ENCODE data around the gene ARHGAP24.
"Not testable (repeated sequence)": the region's sequence is repeated elsewhere in the genome, so short reads cannot be mapped to it uniquely, and the experiment has no call there.

Gene ARHGAP24

DNA sequence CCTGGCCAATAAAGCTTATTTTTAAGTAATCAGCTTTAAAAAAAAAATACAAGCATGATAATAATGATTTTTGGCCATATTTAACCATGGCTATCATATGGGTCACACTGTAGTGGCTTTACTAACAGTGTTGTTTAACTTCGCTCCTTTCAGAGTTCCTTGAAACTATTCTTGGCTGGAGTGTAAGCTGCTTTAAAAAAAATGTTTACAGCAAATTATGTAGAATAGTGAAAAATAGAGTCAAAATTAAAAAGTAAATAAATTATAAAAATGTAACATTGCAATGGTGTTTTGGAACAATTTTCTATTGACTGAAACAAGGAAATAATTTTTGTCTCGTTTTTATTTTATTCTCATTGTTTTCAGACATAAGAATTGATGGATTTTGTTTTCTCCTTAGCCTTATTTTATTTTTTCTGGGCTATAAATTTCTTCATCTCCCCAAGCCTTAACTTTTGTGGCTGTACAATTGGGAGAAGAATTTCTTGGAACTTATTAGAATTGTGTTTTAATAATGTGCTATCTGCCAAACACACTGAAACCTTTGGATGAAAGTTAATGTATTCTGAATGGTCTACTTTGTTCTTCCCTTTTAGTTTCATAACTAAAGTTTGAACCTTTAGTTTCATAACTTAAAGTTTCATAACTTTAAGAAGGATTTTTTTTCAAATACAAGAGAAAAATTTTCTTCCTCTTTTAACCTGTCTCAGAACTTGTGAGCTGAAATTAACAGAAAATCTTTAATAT is 182.0 kb downstream of the ARHGAP24 start:
- no peak for DNase-seq (ENCODE audit: low read depth)

DNA sequence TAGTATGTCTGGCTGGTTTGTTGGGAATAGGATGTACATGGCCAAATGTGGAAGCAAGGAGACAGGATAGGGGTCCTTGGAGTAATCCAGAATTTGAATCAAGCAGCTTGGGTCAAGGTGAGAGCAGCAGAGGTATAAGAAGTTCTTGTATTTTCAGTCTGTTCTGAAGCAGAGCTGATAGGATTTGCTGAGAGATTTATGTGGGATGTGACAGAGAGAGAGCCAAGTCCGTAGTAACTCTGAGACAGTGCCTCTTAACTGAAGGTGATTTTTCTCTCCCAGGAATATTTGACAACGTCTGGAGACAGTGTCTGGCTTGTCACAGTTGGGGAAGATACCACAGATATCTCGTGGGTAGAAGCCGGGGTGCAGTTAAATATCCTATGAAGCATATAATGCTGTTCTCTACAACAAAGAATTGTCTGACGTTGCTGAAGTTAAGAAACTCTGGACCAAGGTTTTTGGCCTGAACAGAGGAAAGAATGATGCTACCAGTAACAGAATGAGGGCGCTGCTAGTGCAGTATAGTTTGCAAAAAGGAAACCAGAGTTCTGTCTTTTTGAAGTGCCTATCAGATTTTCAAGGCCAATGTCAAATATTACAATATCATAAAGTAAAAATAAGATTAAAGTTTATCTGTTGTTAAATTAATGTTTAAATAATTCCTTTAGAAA is 184.0 kb downstream of the ARHGAP24 start:
- DNase-seq (ENCODE audit: low read depth), result no peak

DNA sequence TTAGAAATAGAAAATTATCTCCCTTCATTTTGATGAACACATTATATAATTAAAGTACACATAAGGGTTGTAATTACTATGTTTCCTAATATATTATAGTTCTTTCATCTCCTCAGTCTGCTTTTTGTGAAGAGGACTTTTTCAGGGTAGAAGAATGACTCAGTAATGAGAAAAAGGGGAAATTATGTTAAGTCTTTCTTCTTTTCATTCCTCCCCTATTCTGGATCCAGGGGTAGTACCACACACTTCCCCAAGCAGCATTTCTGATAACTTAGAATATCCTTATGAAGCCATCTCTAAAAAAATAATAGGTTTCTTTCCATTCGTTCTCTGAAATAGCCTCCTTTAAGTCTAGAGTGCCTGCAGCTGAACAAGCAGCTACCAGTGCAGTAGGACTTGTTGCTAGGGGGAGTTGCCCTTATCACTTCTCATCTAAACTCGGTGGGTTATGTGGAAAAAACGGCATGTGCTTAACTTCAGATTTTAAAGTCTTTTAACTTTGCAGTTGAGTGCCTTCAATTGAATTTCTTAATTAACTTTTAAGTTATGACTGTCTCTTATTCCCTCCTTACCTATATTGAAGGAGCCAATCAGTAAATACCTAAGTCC is 184.8 kb downstream of the ARHGAP24 start:
- no peak for DNase-seq (ENCODE audit: low read depth)

DNA sequence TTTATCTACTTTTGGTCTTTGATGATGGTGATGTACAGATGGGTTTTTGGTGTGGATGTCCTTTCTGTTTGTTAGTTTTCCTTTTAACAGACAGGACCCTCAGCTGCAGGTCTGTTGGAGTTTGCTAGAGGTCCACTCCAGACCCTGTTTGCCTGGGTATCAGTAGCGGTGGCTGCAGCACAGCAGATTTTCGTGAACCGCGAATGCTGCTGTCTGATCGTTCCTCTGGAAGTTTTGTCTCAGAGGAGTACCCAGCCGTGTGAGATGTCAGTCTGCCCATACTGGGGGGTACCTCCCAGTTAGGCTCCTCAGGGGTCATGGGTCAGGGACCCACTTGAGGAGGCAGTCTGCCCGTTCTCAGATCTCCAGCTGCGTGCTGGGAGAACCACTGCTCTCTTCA is 191.7 kb downstream of the ARHGAP24 start:
- DNase-seq (ENCODE audit: low read depth), result not testable (repeated sequence)

DNA sequence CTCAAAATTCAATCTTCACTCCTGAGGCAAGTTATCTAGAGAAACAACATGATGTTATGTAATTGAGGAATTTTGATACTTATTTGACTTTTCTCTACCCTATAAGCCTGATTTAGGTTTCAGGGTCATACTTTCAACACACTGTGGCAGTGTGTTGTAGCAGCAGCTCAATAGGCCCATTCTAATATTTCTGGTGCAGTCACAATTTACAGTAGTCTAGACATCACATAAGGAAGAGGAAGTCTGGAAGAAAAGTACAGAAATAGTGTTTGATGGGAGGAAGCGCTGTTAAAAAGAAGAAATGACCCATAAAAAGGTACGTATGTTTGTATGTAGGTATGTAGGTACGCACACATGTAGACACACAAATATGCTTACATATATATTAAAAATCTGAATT is 194.3 kb downstream of the ARHGAP24 start:
- DNase-seq (ENCODE audit: low read depth), result no peak

DNA sequence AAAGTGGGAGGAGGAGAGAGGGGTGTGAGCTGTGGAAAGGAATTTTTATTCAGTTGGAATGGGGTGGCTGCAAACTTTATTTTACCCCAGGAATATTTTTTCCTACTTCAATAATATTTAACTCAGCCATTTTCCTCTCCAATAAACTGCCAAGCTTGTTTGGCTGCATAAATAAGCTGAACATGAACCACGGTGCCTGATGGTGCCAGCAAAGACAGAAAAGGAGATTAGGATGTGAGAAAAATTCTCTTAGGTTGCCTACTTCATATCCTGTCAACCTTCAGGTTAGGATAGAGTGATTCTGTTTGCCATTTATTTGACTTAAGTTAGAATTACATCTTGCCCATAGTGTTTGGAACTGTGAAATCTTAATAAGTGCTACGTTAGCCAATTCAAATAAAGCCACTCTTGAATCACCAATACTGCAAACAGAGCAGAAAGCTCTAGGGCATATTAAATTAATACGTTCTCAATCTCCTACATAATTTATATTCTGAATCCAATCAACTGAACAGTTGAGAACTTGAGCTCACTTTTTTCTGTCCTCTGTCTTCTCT is 195.1 kb downstream of the ARHGAP24 start:
- DNase-seq (ENCODE audit: low read depth), result no peak

DNA sequence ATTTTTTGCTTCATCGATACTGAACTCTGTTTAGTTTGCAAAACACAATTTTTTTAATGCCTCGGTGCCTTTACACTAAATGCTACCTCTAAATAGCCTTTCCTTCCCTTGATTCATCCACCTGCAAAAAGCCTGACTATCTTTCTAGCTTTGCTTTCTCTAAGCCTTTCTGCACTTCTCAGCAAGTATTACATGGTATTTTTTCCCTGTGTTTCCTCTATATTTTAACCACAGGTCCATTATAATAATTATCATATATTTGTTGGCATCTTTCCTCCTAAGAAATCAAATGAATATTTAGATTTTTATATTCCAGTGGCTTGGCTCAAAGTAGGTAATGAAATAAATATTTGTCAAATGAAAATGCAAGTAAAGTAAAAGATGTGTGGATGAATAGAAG is 196.2 kb downstream of the ARHGAP24 start:
- no peak for DNase-seq (ENCODE audit: low read depth)

DNA sequence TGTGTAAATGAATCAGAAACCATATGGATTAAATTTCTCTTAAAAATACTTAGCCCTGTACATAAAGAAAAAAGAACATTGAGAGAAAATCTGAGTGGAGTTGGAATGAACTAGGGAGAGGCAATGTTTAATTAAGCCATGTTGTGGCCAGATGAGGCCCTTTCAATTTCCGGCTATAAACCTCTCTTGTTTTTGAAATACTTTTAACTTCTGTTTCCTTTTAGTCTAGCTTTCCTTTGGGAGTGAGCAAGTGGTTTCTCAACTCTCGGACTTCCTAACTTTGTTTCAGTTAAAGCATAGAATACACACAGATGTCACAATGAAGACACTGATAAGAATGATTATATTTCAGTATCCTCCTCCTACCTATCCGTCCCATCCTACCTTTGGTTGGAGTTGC is 197.2 kb downstream of the ARHGAP24 start:
- no peak for DNase-seq (ENCODE audit: low read depth)

DNA sequence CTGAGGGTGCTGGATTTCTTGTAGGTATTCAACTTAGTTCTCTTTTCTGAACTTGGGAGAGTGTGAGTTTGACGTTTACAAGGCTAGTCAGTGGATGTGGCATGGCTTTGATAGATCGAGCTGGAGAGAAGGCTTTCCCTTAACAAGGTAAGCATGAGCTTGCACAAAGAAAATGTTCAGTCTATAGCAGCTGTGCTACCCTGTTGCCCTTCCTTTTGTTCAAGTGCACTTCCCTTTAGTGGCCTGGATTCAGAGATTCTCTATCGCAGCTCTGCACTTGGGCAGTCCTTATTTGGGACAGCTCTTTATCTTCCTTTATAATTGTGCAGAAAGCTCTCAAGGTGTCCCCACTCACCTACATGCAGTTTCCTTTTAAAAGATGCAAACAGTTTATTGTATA is 198.0 kb downstream of the ARHGAP24 start:
- no peak for DNase-seq (ENCODE audit: low read depth)

DNA sequence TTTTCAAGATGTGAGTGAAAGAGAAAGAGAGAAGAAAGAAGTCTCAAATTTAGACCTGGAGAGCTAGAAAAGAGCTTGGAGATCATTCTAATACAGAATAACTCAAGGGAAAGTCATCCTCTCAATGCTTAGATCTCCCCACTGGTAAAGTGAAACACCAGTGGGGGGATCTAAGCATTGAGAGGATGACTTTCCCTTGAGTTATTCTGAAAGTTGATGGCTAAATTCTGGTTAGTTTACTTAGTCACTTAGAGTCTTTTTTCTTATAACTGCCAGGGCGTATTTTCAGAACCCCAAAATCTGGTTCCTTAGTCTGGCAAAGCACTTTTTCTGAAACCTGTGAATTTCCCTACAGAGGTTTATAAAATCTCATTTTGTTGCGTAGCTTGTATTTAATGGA is 198.6 kb downstream of the ARHGAP24 start:
- DNase-seq (ENCODE audit: low read depth), result no peak

DNA sequence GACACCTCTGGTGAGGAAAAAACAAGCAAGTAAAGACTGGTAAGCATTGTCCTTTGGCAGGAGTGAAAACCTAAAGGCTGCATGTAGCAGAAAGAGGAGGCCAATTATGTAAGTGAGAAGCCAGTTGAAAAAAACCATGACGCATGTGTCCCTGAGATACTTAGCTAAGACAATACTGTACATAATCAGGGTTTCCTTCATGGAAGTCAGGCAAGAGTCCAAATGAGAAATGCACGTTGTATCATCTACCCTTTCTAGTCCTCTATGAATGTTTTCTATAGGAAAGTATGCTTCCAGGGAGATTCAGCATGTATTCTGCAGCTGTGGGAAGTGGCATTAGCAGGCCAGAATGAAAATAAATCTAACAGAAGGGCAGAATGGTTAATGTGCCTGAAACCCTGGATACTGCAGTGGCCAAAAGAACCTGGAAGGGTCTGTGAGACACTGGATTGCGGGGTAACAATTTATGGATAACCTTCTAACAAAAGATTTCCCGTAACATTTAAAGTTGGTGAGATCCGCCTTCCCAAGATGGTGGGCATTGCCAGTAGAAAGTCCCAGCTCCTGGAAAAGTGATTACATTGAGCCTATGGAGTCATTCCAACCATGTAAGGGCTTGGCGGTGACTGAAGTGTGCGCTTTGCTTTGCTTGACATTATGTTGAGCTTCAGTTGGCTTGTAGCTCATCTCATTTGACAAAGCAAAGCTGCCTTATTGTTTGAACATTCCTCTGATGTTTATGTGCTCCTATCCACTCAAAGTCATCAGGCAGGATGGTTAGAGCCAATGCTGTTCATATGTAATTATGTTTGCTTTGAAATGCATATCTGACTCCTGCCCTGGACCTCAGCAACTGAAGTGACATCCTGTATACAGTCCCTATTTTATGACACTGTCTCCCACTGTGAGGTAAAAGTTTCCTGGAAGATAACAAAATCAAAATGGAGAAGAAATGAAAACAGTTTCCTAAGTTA is 200.4 kb downstream of the ARHGAP24 start:
- no peak for DNase-seq (ENCODE audit: low read depth)

DNA sequence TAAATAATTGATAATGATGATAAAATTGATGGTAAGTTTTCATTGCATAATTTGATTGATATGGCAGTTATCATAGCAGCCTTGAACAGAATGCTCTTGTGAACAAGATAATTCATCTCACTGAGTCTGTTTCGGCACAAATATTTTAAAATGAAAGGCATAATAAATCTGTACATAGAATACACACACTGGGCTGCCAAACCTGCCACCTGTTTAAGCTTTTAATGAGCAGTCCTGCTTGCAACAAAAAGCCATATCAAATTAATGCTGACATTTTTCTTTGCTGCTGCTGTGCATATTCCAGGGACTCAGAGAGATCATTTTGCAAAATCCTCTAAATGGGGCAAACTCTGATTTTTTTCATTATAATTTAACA is 201.1 kb downstream of the ARHGAP24 start:
- no peak for DNase-seq (ENCODE audit: low read depth)

DNA sequence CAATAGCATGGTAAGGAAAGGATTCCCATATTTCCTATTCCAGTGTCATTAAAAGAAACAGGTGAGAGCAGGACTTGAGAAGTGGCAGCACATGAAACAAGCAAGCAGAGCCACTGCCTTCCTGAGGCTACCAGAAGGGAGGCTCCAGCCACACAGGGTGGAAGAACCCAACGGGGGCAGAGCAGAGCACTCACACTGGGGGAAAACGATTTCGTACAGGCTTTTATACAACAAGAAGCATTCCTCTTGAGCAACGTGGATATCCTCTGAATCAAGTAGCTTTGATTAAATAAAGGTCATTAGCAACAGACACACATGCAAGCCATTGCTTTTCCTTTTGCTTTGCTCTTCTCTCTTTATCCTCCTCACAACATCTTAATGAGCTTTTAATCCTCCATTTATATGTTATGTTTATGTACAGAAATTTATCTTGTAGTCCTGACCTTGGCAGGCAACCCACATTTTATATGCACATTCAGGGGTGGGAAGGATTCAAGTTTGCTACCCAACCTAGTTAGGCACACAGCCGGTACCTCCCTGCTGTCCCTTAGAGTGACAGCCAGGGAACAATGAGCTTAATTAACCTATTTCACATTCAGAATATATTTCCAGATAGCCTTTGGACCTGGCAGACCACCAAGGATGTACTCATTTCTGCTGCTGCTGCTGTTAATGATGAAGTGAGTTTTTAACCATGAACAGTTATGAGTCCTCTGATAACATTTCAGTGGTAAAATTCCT is 202.1 kb downstream of the ARHGAP24 start:
- DNase-seq (ENCODE audit: low read depth), result peak; percentile 5

DNA sequence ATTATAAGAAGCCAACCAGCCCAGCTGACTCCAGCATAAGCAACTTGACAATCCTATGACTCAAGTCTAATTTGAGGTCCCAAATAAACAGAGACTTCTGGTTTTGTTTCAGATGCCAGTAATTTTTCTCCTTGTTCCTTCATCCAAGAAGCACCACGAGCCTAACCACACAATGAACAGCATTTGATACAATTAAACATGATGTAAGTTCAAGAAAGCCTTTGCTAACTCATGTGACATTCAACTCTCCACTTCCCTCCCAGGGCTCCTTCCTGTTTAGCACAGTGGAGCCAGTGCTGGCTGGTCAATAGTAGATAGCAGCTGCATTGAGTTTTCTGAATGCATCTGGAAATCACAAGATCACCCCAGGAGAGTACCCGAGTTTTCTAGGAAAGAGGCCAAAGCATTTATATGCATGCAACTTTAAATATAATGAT is 206.3 kb downstream of the ARHGAP24 start:
- DNase-seq (ENCODE audit: low read depth), result peak; percentile 29

DNA sequence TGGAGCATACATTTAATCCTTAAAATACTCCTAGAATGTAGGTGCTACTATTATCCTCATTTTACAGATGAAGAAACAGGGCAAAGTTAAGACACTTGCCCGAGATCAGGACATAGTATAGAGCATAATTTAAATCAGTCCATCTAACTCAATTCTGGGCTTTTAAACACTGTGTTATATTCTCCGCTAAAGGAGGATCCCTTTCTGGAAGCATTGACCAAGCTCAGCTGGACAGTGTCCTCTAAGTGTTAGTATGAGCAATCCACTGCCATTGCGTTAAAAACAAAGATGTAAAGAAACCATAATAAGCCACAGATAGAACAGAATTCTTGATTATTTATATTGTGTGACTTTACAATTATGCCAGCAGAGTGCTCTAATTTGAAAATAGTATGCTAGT is 207.0 kb downstream of the ARHGAP24 start:
- DNase-seq (ENCODE audit: low read depth), result no peak

DNA sequence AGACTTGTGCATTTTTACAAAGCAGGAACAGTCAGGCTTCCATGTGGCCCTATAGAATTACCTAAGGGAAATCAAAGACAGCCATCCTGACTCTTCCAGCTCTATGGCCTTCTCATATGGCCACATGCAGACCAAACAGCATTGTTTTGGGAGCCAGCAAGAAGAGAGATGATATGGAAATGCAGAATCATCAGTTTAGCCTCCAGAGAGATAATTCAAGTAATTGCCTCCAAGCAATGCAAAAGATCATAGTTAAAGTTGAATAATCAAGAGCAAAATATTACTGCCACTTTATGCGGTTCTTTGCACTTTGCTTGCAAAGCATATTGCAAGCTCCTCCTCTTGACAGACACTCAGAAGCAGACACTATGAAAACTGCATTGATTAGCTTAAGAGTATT is 207.4 kb downstream of the ARHGAP24 start:
- no peak for DNase-seq (ENCODE audit: low read depth)

DNA sequence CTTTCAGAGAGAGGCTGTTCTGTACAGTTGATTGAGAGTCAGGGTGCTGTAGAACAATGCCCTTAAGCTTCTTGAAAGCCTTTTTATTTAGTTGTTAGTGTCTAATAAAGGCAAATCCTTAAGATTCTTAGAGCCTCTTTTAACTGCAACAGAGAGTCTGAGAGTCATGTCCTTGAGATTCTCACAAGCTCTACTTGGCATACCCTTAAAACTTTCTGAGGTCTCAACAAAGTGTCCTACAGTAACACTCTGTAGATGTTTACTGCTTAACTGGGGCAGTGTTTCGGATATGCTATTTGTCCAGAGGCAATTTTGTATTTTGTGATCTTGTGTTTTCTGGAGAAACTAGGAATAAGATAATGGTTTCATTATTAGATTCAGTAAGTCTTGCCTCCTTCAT is 209.7 kb downstream of the ARHGAP24 start:
- DNase-seq (ENCODE audit: low read depth), result no peak

DNA sequence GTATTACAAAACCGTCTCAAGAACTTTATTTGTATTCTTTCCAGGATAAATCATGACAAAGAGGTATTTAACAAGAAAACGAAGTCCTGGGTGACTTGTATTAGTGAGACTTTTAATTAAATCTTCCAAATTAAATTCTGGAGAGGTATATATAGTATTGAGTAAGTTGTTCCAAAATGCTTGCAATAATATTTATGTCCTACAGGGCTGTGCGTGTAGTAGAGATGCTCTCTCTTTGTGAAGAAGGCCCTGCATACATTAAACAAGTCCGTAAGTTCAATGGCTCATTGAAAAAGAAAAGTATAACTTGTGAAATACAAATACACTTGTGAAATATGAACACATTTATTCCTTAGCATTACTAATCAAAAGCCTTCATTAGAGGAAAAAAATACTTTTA is 211.4 kb downstream of the ARHGAP24 start:
- peak; percentile 3 for DNase-seq (ENCODE audit: low read depth)

DNA sequence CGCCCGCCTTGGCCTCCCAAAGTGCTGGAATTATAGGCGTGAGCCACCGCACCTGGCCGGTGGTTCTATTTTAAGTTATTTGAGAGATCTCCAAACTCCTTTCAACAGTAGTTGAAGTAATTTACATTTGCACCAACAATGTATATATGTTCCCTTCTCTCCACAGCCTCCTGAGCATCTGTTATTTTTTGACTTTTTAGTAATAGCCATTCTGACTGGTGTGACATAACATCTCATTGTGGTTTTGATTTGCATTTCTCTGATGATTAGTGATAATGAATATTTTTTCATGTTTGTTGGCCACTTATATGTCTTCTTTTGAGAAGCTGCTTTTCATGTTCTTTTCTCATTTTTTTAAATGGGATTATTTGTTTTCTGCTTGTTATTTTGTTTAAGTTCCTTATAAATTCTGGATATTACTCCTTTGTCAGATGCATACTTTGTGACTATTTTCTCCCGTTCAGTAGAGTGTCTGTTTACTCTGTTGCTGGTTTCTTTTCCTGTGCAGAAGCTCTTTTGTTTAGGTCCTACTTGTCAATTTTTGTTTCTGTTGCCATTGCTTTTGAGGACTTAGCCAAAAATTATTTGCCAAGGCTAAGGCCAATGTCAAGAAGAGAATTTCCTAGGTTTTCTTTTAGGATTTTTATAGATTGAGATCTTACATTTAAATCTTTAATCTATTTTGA is 213.2 kb downstream of the ARHGAP24 start:
- no peak for DNase-seq (ENCODE audit: low read depth)

DNA sequence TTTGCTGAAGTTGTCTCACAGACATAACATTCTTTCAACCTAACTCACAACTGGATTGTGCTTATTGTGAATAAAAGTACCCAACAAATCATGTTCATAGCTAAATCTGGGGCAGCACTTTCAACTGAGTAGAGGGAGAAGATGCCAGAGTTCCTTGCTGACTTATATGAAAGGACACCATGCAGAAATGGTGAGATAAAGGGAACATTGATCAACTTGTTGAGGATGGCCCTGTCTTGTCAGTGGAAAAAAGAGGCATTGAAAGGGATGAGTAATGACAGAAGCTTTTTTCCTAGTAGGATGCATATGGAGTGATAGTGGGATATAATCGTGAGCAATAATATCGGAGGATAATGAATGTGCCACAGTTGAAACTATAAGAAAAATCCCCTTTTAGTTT is 221.7 kb downstream of the ARHGAP24 start:
- no peak for DNase-seq (ENCODE audit: low read depth)

DNA sequence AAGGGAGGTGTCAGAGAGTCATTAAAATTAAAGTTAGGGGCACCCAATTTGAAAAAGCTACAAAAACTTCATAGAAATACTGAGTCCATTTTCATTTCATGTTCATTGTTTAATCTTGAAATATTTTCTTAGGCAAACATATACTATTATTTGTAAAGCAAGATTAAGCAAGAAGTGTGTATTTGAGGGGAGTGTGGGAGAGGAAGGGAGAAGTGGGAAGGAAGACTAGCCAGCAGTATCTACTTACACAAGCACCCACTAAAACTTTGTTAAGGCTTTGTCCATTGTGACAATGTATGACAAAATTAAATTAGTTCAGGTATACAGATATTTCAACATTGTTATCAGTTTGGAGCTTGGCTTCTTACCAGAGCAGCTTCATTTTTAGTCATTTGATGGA is 222.9 kb downstream of the ARHGAP24 start:
- DNase-seq (ENCODE audit: low read depth), result no peak

All from ELR (cell line).